SK-N-MC (cell line): ENCODE data around the gene NME4.

Experiments
- DNase-seq: peaks from one replicate; pipeline ENCODE4 v3.0.0-alpha.2; 2011; ENCODE audit warnings: low read depth, low spot score
- H3K27ac ChIP-seq: fragments of 200-600 bp; sonication (generic); 2 replicates; pipeline ENCODE4 v1.5.1; 2016; ENCODE audit warnings: mixed run types
- H3K36me3 ChIP-seq: fragments of 200-600 bp; sonication (generic); 2 replicates; pipeline ENCODE4 v1.6.1; 2017; ENCODE audit warnings: antibody characterized with exemption, low read length, mixed read lengths; ENCODE audit not compliant: insufficient read depth
- H3K4me3 ChIP-seq: fragments of 200-600 bp; sonication (generic); 2 replicates; pipeline ENCODE4 v1.5.1; 2016
- H3K9ac ChIP-seq: fragments of 200-600 bp; sonication (generic); 2 replicates; pipeline ENCODE4 v1.8.0; 2017; ENCODE audit warnings: mixed run types, mixed read lengths; ENCODE audit not compliant: insufficient read length
- H3K9me3 ChIP-seq: fragments of 200-600 bp; sonication (generic); 2 replicates; pipeline ENCODE4 v1.6.1; 2017; ENCODE audit warnings: low read depth, mild to moderate bottlenecking, antibody characterized with exemption, low read length, moderate library complexity, mixed read lengths
- EZH2 ChIP-seq: fragments of 200-600 bp; sonication (generic); IDR thresholded peaks from one replicate; pipeline ENCODE4 v1.6.1; 2017; ENCODE audit warnings: antibody characterized with exemption
- FOXP2 ChIP-seq: optimal IDR thresholded peaks from 2 replicates; pipeline ENCODE3; 2011; ENCODE audit warnings: mild to moderate bottlenecking, moderate library complexity; ENCODE audit not compliant: insufficient read depth; ENCODE audit errors: extremely low read length, control extremely low read depth
- POLR2AphosphoS5 ChIP-seq: IDR thresholded peaks from 2 replicates; pipeline ENCODE4 v1.6.1; 2012; ENCODE audit warnings: mild to moderate bottlenecking, low read depth, low read length, borderline replicate concordance

NME4 gene

DNA sequence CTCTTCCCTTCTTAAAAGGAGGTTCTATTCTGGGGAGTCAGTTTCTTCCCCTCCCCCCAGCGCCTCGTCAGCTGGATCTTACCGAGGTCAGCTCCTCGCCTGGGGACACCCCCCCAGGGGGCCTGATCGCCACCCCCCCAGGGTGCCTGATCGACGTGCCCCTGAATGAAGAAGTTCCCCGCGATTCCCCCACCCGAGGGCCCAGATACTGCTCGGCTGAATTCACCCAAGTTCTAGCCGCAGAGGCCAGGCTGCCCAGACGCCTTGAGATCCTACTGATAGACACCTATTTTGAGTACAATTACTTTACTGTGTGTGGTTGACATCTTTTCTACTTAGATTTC is 29.9 kb downstream of the NME4 start:
- Histone ChIP-seq H3K9me3 (no peaks in the 10 kb centered on the region), H3K27ac (no peak overlapping the region), H3K4me3 (peak overlapping the region; percentile 93), H3K9ac (peak overlapping the region; percentile 83), H3K36me3 (no peaks in the 10 kb centered on the region)
- TF ChIP-seq POLR2AphosphoS5 = no peak
- TF ChIP-seq EZH2 = no peak
- TF ChIP-seq FOXP2 = no peak
- DNase-seq = no peak

DNA sequence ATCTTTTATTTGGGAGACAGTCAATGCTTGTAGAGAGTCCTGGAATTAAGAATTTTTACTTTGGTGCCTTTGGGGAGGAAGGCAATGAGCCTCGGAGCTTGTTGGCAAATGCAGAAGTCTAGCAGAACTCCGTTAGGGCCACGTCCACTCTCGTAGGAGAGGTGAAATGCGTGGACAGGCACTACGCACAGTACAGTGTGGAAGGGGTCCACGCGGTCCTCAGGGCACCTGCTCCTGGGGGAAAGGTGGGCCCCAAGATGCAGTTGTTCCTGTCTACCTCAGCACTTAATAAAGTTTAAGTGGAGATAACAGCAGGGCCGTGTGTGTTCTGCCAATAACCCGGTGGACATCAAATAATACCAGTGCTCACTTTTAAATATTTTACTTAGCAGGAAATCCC is 30.3 kb downstream of the NME4 start:
- Histone ChIP-seq H3K9ac (peak overlapping the region; percentile 83), H3K4me3 (peak overlapping the region; percentile 93), H3K27ac (no peak overlapping the region), H3K36me3 (no peaks in the 10 kb centered on the region), H3K9me3 (no peaks in the 10 kb centered on the region)
- no peak for TF ChIP-seq POLR2AphosphoS5
- TF ChIP-seq FOXP2 = no peak
- no peak for TF ChIP-seq EZH2
- no peak for DNase-seq

DNA sequence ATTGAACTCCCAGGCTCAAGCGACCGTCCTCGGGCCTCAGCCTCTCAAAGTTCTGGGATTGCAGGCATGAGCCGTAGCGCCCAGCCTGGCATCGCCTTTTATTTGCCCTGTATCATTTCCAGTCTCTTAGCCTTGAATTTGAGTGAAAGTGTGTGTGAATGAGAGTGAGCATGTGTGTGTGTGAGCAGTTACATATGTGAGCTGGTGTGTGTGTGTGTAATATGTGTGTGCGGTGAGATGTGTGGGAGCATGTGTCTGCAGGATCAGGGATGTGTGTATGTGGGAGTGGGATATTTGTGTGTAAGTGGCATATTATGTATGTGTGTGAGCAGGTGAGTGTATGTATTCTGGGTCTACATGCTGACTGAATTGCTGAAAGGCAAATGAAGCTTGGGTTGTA is 33.9 kb downstream of the NME4 start:
- H3K36me3 ChIP-seq = no peaks in the 10 kb centered on the region

DNA sequence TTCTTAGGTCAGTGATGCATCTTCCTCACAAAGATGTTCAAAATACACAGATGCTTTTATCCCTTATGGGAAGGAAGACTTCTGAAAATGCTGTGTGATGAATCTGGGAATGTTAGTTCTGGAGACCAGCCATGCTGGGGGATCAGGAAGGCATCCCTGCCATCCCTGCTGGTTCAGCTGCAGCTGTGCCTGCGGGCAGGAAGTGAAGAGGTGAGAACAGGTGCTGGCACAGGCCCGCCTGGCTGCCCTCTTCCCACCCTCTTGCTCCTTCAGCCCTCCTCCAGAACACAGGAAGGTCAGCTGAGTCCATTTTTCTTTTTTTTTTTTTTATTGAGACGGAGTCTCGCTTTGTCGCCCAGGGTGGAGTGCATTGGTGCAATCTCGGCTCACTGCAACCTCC is 43.6 kb downstream of the NME4 start:
- Histone ChIP-seq H3K27ac (no peak overlapping the region), H3K4me3 (no peak overlapping the region), H3K36me3 (no peaks in the 10 kb centered on the region), H3K9me3 (no peaks in the 10 kb centered on the region), H3K9ac (no peak overlapping the region)
- no peak for DNase-seq
- TF ChIP-seq EZH2 (no peak), FOXP2 (no peak), POLR2AphosphoS5 (no peak)

More for the DNA sequence above, 33.9 kb downstream of the NME4 start:
- no peaks in the 10 kb centered on the region for H3K9me3 ChIP-seq
- H3K9ac ChIP-seq = no peak overlapping the region
- no peak for TF ChIP-seq POLR2AphosphoS5
- TF ChIP-seq EZH2 = no peak
- TF ChIP-seq FOXP2 = no peak
- H3K4me3 ChIP-seq = no peak overlapping the region
- no peak overlapping the region for H3K27ac ChIP-seq
- no peak for DNase-seq

DNA sequence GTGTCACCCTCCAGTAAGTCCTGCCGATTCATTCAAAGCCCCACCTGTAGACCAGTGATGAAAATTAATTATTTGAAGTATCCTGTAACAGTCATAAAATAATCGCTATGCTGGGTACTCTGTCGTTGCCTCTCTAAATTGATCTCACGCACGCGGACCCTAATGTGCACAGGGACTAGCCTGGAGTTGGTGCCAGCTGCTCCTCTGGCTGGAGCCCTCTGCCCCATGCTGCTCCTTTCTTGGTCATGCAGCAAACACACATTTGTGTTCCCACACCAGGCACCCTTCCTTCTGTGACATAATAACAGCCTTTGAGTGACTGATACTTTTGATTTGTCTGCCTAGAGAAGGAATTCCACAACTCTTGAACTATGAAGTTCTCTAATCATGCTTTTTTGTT is 44.4 kb downstream of the NME4 start:
- Histone ChIP-seq H3K9me3 (no peaks in the 10 kb centered on the region), H3K36me3 (no peaks in the 10 kb centered on the region), H3K27ac (no peak overlapping the region), H3K4me3 (no peak overlapping the region), H3K9ac (no peak overlapping the region)
- DNase-seq = no peak
- no peak for TF ChIP-seq EZH2
- no peak for TF ChIP-seq FOXP2
- no peak for TF ChIP-seq POLR2AphosphoS5

DNA sequence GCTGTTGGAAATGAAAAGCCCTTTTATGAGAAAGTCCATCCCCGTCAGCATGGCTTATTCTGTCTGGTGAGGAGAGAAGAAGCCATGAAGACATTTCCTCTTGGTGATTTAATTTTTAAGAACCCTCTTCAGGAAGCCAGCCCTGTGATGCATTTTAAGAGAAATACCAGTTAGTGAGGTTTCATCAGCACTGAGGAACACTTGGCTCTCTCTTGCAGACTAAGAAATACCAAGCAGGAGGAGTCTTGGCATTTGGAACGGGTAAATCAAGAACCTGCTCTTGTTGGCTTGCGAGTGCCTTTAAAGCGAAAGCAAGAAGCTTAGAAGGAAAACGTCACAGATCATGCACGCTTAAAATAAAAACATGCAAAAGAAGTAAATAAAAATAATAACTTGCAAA is 46.0 kb downstream of the NME4 start:
- Histone ChIP-seq H3K36me3 (no peaks in the 10 kb centered on the region), H3K9me3 (no peaks in the 10 kb centered on the region), H3K4me3 (no peak overlapping the region), H3K9ac (peak overlapping the region; percentile 1), H3K27ac (0 out of 2 replicates have a peak overlapping the region, but pooled peaks have one; percentile 11)
- DNase-seq = no peak
- no peak for TF ChIP-seq FOXP2
- TF ChIP-seq EZH2 = no peak
- no peak for TF ChIP-seq POLR2AphosphoS5

DNA sequence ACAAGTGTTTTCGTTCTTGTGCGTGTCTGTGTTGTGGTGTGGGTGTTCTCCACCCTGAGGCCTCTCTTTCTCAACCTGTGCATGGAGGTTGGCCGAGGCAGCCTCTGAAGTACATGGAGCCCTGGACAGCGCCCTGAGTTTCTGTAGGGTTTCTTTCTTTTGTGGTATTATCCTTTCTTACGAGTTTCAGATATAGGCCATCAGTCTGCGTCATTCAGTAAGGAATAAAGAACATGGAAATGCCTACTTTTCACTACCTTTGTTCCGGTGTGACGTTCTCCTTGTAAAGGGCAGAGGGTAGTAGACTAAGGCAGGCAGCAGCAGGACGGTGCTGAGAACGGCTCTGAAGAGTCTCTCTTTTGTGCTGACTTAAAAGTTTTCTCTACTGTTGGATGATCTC is 47.0 kb downstream of the NME4 start:
- TF ChIP-seq EZH2 = no peak
- no peak for TF ChIP-seq POLR2AphosphoS5
- TF ChIP-seq FOXP2 = no peak
- Histone ChIP-seq H3K4me3 (no peak overlapping the region), H3K36me3 (no peaks in the 10 kb centered on the region), H3K27ac (0 out of 2 replicates have a peak overlapping the region, but pooled peaks have one; percentile 12), H3K9ac (no peak overlapping the region), H3K9me3 (no peaks in the 10 kb centered on the region)
- DNase-seq = no peak

DNA sequence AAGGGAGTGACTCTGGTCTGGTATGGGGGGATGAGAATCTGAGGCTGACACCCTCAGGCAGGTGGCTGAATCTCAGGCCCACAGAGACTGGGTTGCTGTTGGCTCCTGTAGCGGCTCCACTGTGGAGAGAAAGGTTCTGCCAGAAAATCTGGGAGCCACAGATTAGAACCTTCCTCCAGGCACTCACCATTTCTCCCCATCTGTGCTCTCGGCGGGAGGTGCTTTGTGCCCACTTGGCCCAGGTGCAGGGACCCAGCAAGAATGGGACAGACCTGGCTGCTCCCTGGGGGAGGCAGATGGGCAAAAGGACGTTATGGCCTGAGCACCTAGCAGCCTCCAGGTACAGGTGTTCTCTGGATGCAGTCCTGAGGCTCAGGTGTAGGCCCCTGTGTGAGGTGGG is 48.6 kb downstream of the NME4 start:
- TF ChIP-seq FOXP2 (no peak), POLR2AphosphoS5 (no peak), EZH2 (no peak)
- no peaks in the 10 kb centered on the region for H3K36me3 ChIP-seq
- no peak overlapping the region for H3K27ac ChIP-seq
- H3K9me3 ChIP-seq = no peaks in the 10 kb centered on the region
- H3K9ac ChIP-seq = no peak overlapping the region
- no peak for DNase-seq
- H3K4me3 ChIP-seq = no peak overlapping the region
